Stomach (tissue), 9 donors: ENCODE data around the gene CCDC141. TPM values are rescaled to one million over a fixed set of nuclear protein-coding genes. Genes with fewer than 3 reads are reported as not detected.

ENCODE experiments used
- DNase-seq, 2 donors: peaks; one replicate each; pipeline versions ENCODE4 v3.0.0 to v3.0.0-alpha.2; 2013 to 2019
- H3K27ac ChIP-seq, 5 donors: fragments of 200-600 bp in 4 of 5; sonication (generic) in 4 of 5; one replicate each; pipeline ENCODE4 v1.5.1; 2013 to 2019; ENCODE audit warnings: mild to moderate bottlenecking in 1 of 5, moderate library complexity in 1 of 5
- H3K27me3 ChIP-seq, 3 donors: fragments of 200-600 bp; sonication (generic); one replicate each; pipeline ENCODE4 v1.5.1; 2017 to 2019; ENCODE audit warnings: mixed run types in 1 of 3
- H3K36me3 ChIP-seq, 4 donors: fragments of 200-600 bp; sonication (generic); 1 replicate in 3 of 4; 2 replicates in 1 of 4; pipeline ENCODE4 v1.5.1; 2016 to 2019
- H3K4me1 ChIP-seq, 4 donors: fragments of 200-600 bp; sonication (generic); one replicate each; pipeline ENCODE4 v1.5.1; 2016 to 2019
- H3K4me3 ChIP-seq, 4 donors: fragments of 200-600 bp; sonication (generic) in 3 of 4; one replicate each; pipeline ENCODE4 v1.5.1; 2016 to 2019; ENCODE audit warnings: mild to moderate bottlenecking in 1 of 4
- H3K9me3 ChIP-seq, 4 donors: fragments of 200-600 bp; sonication (generic); one replicate each; pipeline ENCODE4 v1.5.1; 2016 to 2019
- CTCF ChIP-seq, 7 experiments: fragments of 450-650 bp in 4 of 7; fragments of 200-600 bp in 3 of 7; sonication (generic) in 3 of 7; IDR thresholded peaks; one replicate each; pipeline ENCODE4 v1.5.1; 2016 to 2019; ENCODE audit warnings: antibody characterized with exemption in 7 of 7, control low read depth in 2 of 7, mild to moderate bottlenecking in 1 of 7
- EP300 ChIP-seq: sonication (generic); formaldehyde crosslinking; IDR thresholded peaks from one replicate; pipeline ENCODE4 v1.6.1; 2017; ENCODE audit warnings: antibody characterized with exemption
- POLR2A ChIP-seq, 4 donors: fragments of 450-650 bp; IDR thresholded peaks; one replicate each; pipeline ENCODE4 v1.6.1; 2016; ENCODE audit warnings: antibody characterized with exemption in 4 of 4, control low read depth in 2 of 4, mild to moderate bottlenecking in 1 of 4, moderate library complexity in 1 of 4
- POLR2AphosphoS5 ChIP-seq, 3 donors: sonication (generic); formaldehyde crosslinking; IDR thresholded peaks; one replicate each; pipeline ENCODE4 v1.6.1; 2016; ENCODE audit warnings: antibody characterized with exemption in 3 of 3
- WGBS, 5 donors: extraction: QIAGEN DNeasy Blood & Tissue Kit in 3 of 5; methylation state at CpG; one replicate each; pipeline versions ENCODE4 v1.1.5 to v1.1.7; 2013 to 2018; 5-methylcytosine and 5-hydroxymethylcytosine counted together
- intact Hi-C: fragments of 100-400 bp; cut with DNase I; formaldehyde crosslinking; loops from one replicate; pipeline ENCODE4 v1.15.1; 2023; ENCODE audit warnings: low total_unique reads
- polyA plus RNA-seq, 3 donors: library from polyadenylated mRNA; stranded (reverse); fragments of 200-250 nt; gene quantifications; one replicate each; pipeline ENCODE4 v1.2.3, GENCODE V29; 2013
- total RNA-seq, 5 donors: library from RNA; depleted of rRNA; stranded (reverse); fragments of >200 nt; gene quantifications; one replicate each; pipeline versions ENCODE4 v1.1.0 to v1.2.3, GENCODE V29; 2014 to 2016
- donor health status: healthy with polysubstance abuse.
- donor health status: Bipolar disorder and iron deficiency.
- donor health status: healthy.

The CCDC141 gene
- total and polyA plus RNA-seq, 8 donors: 0.10 to 12.5 (median 1.2) TPM; not detected in 1

- intact Hi-C loops: no loop called here
- Histone ChIP-seq H3K27me3 (no peaks in the 10 kb centered on the region), H3K4me1 (no peaks in the 10 kb centered on the region), H3K27ac (no peak overlapping the region), H3K9me3 (peaks cover 0 to 12% (median 4%) of the 10 kb centered on the region in 4 donors), H3K36me3 (no peaks in the 10 kb centered on the region), H3K4me3 (no peak overlapping the region)
- DNase-seq: no peak
- TF ChIP-seq POLR2AphosphoS5 (IDR thresholded peaks at IDR 0.05): no peak
- TF ChIP-seq EP300: no peak
- TF ChIP-seq CTCF (IDR thresholded peaks at IDR 0.05): no peak
- no peak for TF ChIP-seq POLR2A (IDR thresholded peaks at IDR 0.05)
- whole genome bisulfite sequencing, 5 donors: 30 to 49% (median 35%) methylated on average over 1 of the region's 1 CpG
These were observed 44.0 kb downstream of the CCDC141 start for GRCh38 chr2:179005976-179006375.

- Histone ChIP-seq H3K27me3 (no peaks in the 10 kb centered on the region), H3K36me3 (no peaks in the 10 kb centered on the region), H3K9me3 (no peaks in the 10 kb centered on the region), H3K27ac (no peak overlapping the region), H3K4me3 (no peak overlapping the region), H3K4me1 (no peaks in the 10 kb centered on the region)
- TF ChIP-seq POLR2AphosphoS5 (IDR thresholded peaks at IDR 0.05) (no peak), POLR2A (IDR thresholded peaks at IDR 0.05) (no peak), EP300 (no peak), CTCF (IDR thresholded peaks at IDR 0.05) (no peak)
- 77 to 94% (median 87%) methylated on average over 4 of the region's 4 CpGs for WGBS, 5 donors
- no peak for DNase-seq
- intact Hi-C loops: no loop called here
These were observed 50.5 kb downstream of the CCDC141 start for GRCh38 chr2:178999476-178999875.

- Histone ChIP-seq H3K4me3 (no peak overlapping the region), H3K36me3 (no peaks in the 10 kb centered on the region), H3K27ac (no peak overlapping the region), H3K27me3 (no peaks in the 10 kb centered on the region), H3K9me3 (no peaks in the 10 kb centered on the region), H3K4me1 (no peaks in the 10 kb centered on the region)
- WGBS, 5 donors: 85 to 95% (median 90%) methylated on average over 2 of the region's 2 CpGs
- DNase-seq: no peak
- TF ChIP-seq POLR2A (IDR thresholded peaks at IDR 0.05) (no peak), POLR2AphosphoS5 (IDR thresholded peaks at IDR 0.05) (no peak), EP300 (no peak)
- intact Hi-C loops: no loop called here
These were observed 51.4 kb downstream of the CCDC141 start for GRCh38 chr2:178998539-178998938.

GRCh38 chr2:178997477-178997876, 52.5 kb downstream of the CCDC141 start:
- H3K4me1 ChIP-seq: no peaks in the 10 kb centered on the region

GRCh38 chr2:178997067-178997466, 52.9 kb downstream of the CCDC141 start:
- no peak for DNase-seq
- intact Hi-C loops: no loop called here
- Histone ChIP-seq H3K4me1 (no peaks in the 10 kb centered on the region), H3K4me3 (no peak overlapping the region), H3K9me3 (no peaks in the 10 kb centered on the region), H3K36me3 (no peaks in the 10 kb centered on the region), H3K27ac (no peak overlapping the region), H3K27me3 (no peaks in the 10 kb centered on the region)
- TF ChIP-seq POLR2A (IDR thresholded peaks at IDR 0.05) (no peak), POLR2AphosphoS5 (IDR thresholded peaks at IDR 0.05) (no peak), CTCF (IDR thresholded peaks at IDR 0.05) (no peak), EP300 (no peak)
- WGBS, 5 donors: 84 to 100% (median 100%) methylated on average over 1 of the region's 1 CpG

More at GRCh38 chr2:178997477-178997876, 52.5 kb downstream of the CCDC141 start:
- H3K4me3 ChIP-seq: no peak overlapping the region
- TF ChIP-seq POLR2A (IDR thresholded peaks at IDR 0.05): no peak
- intact Hi-C loops: no loop called here
- no peaks in the 10 kb centered on the region for H3K27me3 ChIP-seq
- H3K36me3 ChIP-seq: no peaks in the 10 kb centered on the region
- no peak for DNase-seq
- WGBS, 5 donors: 69 to 87% (median 86%) methylated on average over 2 of the region's 2 CpGs
- no peak overlapping the region for H3K27ac ChIP-seq
- no peaks in the 10 kb centered on the region for H3K9me3 ChIP-seq
